CD4-positive, alpha-beta T cell (primary cell): ENCODE results near the gene RNF225. TPM values are rescaled to one million over a fixed set of nuclear protein-coding genes. Genes with fewer than 3 reads are reported as not detected.
"Not testable (repeated sequence)": the region's sequence is repeated elsewhere in the genome, so short reads cannot be mapped to it uniquely, and the experiment has no call there.

Experiments
- ATAC-seq: fragments of 200-7000 bp; cut with Tn5 transposase; one replicate; pipeline ENCODE4 v1.10.0; 2022; ENCODE audit warnings: mild to moderate bottlenecking; ENCODE audit not compliant: poor library complexity
- CTCF ChIA-PET: fragments of 350-600 bp; sonication (Branson Sonifier 250); formaldehyde crosslinking; loops from one replicate; lab custom pipeline; 2021; ENCODE audit warnings: antibody characterized with exemption, inconsistent platforms; lab: Charles Lee
- POLR2A ChIA-PET: fragments of 350-600 bp; sonication (Branson Sonifier 250); formaldehyde crosslinking; loops from one replicate; lab custom pipeline; 2021; ENCODE audit warnings: antibody characterized with exemption, inconsistent platforms; lab: Charles Lee
- DNase-seq, 14 experiments: peaks; one replicate each; pipeline ENCODE4 v3.0.0-alpha.2; 2013 to 2020; ENCODE audit warnings: mixed read lengths in 2 of 14
- H3K27ac ChIP-seq, 2 donors: one replicate each; pipeline versions ENCODE4 v1.5.1 to v1.7.0; 2013; ENCODE audit warnings: low read length in 2 of 2, low read depth in 1 of 2, mild to moderate bottlenecking in 1 of 2
- H3K27me3 ChIP-seq, 2 experiments: 1 replicate in 1 of 2; 2 replicates in 1 of 2; pipeline versions ENCODE4 v1.6.1 to v1.7.0; 2013; ENCODE audit warnings: low read length in 2 of 2, control low read depth in 1 of 2, mild to moderate bottlenecking in 1 of 2, moderate library complexity in 1 of 2; ENCODE audit not compliant: insufficient read depth in 2 of 2, control insufficient read depth in 1 of 2
- H3K36me3 ChIP-seq: one replicate; pipeline ENCODE4 v1.6.1; 2013; ENCODE audit warnings: low read length, control low read depth; ENCODE audit not compliant: insufficient read depth
- H3K4me1 ChIP-seq: one replicate; pipeline ENCODE4 v1.6.1; 2013; ENCODE audit warnings: low read length, control low read depth; ENCODE audit not compliant: insufficient read depth
- H3K4me3 ChIP-seq: one replicate; pipeline ENCODE4 v1.5.1; 2013; ENCODE audit warnings: mild to moderate bottlenecking, low read length, moderate library complexity
- H3K9me3 ChIP-seq, 2 experiments: 1 replicate in 1 of 2; 2 replicates in 1 of 2; pipeline versions ENCODE4 v1.6.1 to v1.7.0; 2013; ENCODE audit warnings: low read length in 2 of 2, mild to moderate bottlenecking in 2 of 2, control low read depth in 1 of 2, moderate library complexity in 1 of 2; ENCODE audit not compliant: control insufficient read depth in 1 of 2, insufficient read depth in 1 of 2
- H3K27ac Mint-ChIP-seq: one replicate; pipeline ENCODE4 v1.8.0; 2020; ENCODE audit warnings: mixed read lengths
- H3K27me3 Mint-ChIP-seq: one replicate; pipeline ENCODE4 v1.8.0; 2021; ENCODE audit warnings: mixed read lengths
- H3K36me3 Mint-ChIP-seq: one replicate; pipeline ENCODE4 v1.8.0; 2021; ENCODE audit warnings: low read depth, mixed read lengths
- H3K4me1 Mint-ChIP-seq: one replicate; pipeline ENCODE4 v1.8.0; 2021; ENCODE audit warnings: low read depth, mixed read lengths
- H3K4me3 Mint-ChIP-seq: one replicate; pipeline ENCODE4 v1.8.0; 2020; ENCODE audit warnings: mild to moderate bottlenecking, mixed read lengths
- H3K9me3 Mint-ChIP-seq: one replicate; pipeline ENCODE4 v1.8.0; 2020; ENCODE audit warnings: mixed read lengths
- CTCF ChIP-seq: fragments of 200-600 bp; IDR thresholded peaks from one replicate; pipeline ENCODE4 v1.8.0; 2022; ENCODE audit warnings: antibody characterized with exemption, mild to moderate bottlenecking
- intact Hi-C, 2 experiments: fragments of 100-400 bp; cut with DNase I in 1 of 2; cut with micrococcal nuclease in 1 of 2; formaldehyde crosslinking; loops; one replicate each; pipeline versions ENCODE4 v1.15.1 to v1.9.0; 2023 to 2025; cut with DNase I, micrococcal nuclease
- total RNA-seq, 174 experiments: library from RNA in 2 of 174; stranded (reverse) in 2 of 174; gene quantifications; one replicate each; pipeline ENCODE4 v1.2.3 and lab custom pipeline; 2021 to 2026

Gene RNF225
- total RNA-seq, 2 experiments from 2014 or later: 0.55 TPM; not detected in 1

GRCh38 chr19:58400916-58401839, 5.7 kb downstream of the RNF225 start:
- H3K36me3 ChIP-seq: no peaks in the 10 kb centered on the region
- no peak for TF ChIP-seq CTCF
- Mint-ChIP-seq H3K4me1 (peaks cover 9% of the 10 kb centered on the region), H3K9me3 (no peaks in the 10 kb centered on the region), H3K4me3 (peak overlapping the region; percentile 88), H3K36me3 (peaks cover 5% of the 10 kb centered on the region), H3K27ac (peak overlapping the region; percentile 86), H3K27me3 (peaks cover 25% of the 10 kb centered on the region)
- peak; percentile 98 to 100 (median 99) for DNase-seq
- ChIA-PET CTCF (no interaction called here), POLR2A (no interaction called here)
- peak overlapping the region; percentile 59 to 94 for H3K27ac ChIP-seq
- H3K27me3 ChIP-seq: peaks cover 11 to 15% of the 10 kb centered on the region in 2 experiments
- H3K4me1 ChIP-seq: peaks cover 20% of the 10 kb centered on the region
- peak; percentile 95 for ATAC-seq
- peak overlapping the region; percentile 75 for H3K4me3 ChIP-seq
- intact Hi-C loops: loop anchor here (1.0 to 5.0 kb wide), 4 partner anchors 14 to 219 kb away; partner anchors contain the start of genes RPS5 (in 2 of the 2), ZNF837 (in 2 of the 2) and ZNF274 (in 1 of the 2)
- peaks cover 0 to 5% of the 10 kb centered on the region in 2 experiments for H3K9me3 ChIP-seq

- H3K36me3 Mint-ChIP-seq: peaks cover 5% of the 10 kb centered on the region
- Histone ChIP-seq H3K27me3 (peaks cover 7 to 14% of the 10 kb centered on the region in 2 experiments), H3K9me3 (peaks cover 0 to 5% of the 10 kb centered on the region in 2 experiments), H3K36me3 (no peaks in the 10 kb centered on the region), H3K4me1 (peaks cover 20% of the 10 kb centered on the region), H3K4me3 (peak overlapping the region; percentile 75), H3K27ac (peak overlapping the region; percentile 59 to 94)
- H3K4me3 Mint-ChIP-seq: peak overlapping the region; percentile 34
- CTCF ChIA-PET: interaction anchor here (0.6 kb wide), 1 partner anchor 10 kb away, joined by 3 read pairs; no protein-coding TSS in a partner anchor
- TF ChIP-seq CTCF: peak; percentile 15
- peak in 1 of 14 experiments; percentile 50 for DNase-seq
- peaks cover 16% of the 10 kb centered on the region for H3K4me1 Mint-ChIP-seq
- H3K27me3 Mint-ChIP-seq: peaks cover 24% of the 10 kb centered on the region
- POLR2A ChIA-PET: no interaction called here
- H3K9me3 Mint-ChIP-seq: no peaks in the 10 kb centered on the region
- no peak for ATAC-seq
- peak overlapping the region; percentile 86 for H3K27ac Mint-ChIP-seq
- intact Hi-C loops: loop anchor here (1.0 to 5.0 kb wide), 4 partner anchors 15 to 220 kb away; partner anchors contain the start of genes RPS5 (in 2 of the 2), ZNF837 (in 2 of the 2) and ZNF274 (in 1 of the 2)
Observed at GRCh38 chr19:58401840-58402421, 6.5 kb downstream of the RNF225 start.

- H3K27ac Mint-ChIP-seq, ATAC-seq, H3K9me3 Mint-ChIP-seq, POLR2A ChIA-PET, H3K4me3 ChIP-seq, H3K9me3 ChIP-seq, H3K36me3 ChIP-seq, H3K27me3 ChIP-seq, CTCF ChIA-PET, H3K27ac ChIP-seq, DNase-seq: not testable (repeated sequence)
- peaks cover 36% of the 10 kb centered on the region for H3K4me1 ChIP-seq
- peaks cover 35% of the 10 kb centered on the region for H3K4me1 Mint-ChIP-seq
- peak overlapping the region; percentile 72 for H3K4me3 Mint-ChIP-seq
- peaks cover 11% of the 10 kb centered on the region for H3K36me3 Mint-ChIP-seq
- intact Hi-C loops: loop anchor here in 1 of 2 experiments (5.0 kb wide), 1 partner anchor 222 kb away; the partner anchor contains the start of gene ZNF274
- H3K27me3 Mint-ChIP-seq: peaks cover 10% of the 10 kb centered on the region
Observed at GRCh38 chr19:58403920-58404478, 8.5 kb downstream of the RNF225 start.
